ENCODE data around the gene CCDC171.
A peak's percentile ranks its signal among the peaks of the same experiment; 100 is the strongest.
"Not testable (repeated sequence)": the region's sequence is repeated elsewhere in the genome, so short reads cannot be mapped to it uniquely, and the experiment has no call there.

CCDC171 gene

GRCh38 chr9:15552636-15553527 is at the start of gene CCDC171:
TSS of gene CCDC171 (plus strand) at chr9:15553043. CDS start at chr9:15564089, 11,046 bp downstream.
- peak; percentile 46 to 94 (median 85) for DNase-seq

DNA sequence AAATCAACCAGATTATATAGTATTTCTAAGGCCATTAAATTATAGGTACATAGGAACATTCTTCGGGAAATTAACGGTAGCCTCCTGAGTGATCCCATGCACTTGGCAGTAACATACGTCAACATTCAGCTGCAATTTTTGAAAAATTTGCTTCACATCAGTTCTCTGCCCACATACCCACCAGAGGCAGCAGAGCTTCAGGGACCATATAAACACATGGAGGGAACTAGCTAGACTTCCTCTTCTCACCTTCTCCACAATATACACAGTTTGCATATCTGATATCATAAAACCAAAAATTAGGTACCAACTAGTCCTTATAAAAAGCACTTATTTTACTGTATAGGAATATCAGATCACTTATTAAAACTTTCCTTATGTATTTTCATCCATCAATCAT is 46.9 kb upstream of the CCDC171 start:
- no peak for DNase-seq

- peak in 38 of 51 donors; percentile 8 to 81 (median 43) for DNase-seq
Measured at GRCh38 chr9:15509931-15510788, 42.7 kb upstream of the CCDC171 start.

DNA sequence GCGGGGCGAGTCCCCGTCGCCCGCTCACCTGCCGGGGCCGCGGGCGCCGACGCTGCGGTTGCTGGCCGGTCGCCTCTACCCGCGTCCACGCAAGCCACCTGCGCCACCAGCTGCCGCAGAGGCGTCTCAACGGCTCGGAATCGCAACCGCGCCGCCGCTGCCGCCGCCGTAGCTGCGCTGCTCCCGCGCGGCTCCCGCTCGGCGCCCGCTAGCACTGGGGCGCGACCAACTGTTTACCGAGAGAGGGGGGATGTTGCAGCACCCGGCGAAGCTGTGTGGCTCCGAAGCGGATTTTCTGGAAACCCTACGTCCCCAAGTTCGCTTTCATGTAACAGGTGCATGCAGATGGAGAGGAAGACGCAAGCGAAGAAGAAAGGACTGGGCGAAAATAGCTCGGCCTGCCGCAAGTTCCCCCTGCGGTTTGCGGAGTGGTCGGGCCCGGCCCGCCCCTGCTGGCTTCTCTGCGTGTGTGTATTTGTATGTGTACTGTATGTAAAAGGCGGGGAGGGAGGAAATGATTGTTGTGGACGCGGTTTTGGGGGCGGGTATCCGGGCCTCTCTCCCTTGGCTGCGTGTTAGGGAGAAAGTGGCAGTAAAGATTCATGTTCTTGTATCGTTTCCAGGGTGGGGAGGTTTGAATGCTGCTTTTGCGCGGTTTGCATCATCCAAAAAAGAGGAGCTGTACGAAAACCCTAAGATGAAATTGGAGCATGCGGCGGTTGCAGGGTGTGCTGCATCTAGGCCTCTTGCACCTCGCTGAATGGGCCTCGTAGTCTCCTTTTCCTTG is 41.9 kb upstream of the CCDC171 start, which contains the start of gene PSIP1:
Gene PSIP1 (minus strand): TSS at position 182 of the 787 bp plus-strand sequence. CDS start 782 bp downstream, outside the sequence.
- DNase-seq = peak in 50 of 51 donors; percentile 38 to 98 (median 79)

GRCh38 chr9:15512204-15512603 is 40.6 kb upstream of the CCDC171 start:
- DNase-seq = no peak

GRCh38 chr9:15512889-15513288 is 40.0 kb upstream of the CCDC171 start:
- no peak for DNase-seq

GRCh38 chr9:15513335-15513734 is 39.5 kb upstream of the CCDC171 start:
- no peak for DNase-seq

GRCh38 chr9:15519831-15520230 is 33.0 kb upstream of the CCDC171 start:
- DNase-seq = no peak

DNA sequence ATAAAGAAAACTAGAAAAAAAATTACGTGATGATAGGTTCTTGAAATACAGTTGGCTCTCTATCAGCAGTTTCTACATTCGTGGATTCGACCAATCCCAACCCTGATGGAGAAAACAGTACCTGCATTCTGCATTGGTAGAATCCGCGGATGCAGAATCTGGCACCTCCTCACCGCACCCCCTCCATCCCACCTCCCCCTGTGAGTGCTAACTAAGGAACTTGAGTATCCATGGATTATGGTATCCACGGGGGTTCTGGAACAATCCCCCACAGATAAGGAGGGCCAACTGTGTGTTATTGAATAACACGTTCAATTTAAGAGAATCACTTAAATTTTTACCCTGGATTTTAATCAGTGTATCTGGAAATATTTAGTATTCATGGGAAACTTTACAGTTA is 31.6 kb upstream of the CCDC171 start:
- DNase-seq = no peak

GRCh38 chr9:15522130-15522755 is 30.6 kb upstream of the CCDC171 start:
- no peak for DNase-seq

DNA sequence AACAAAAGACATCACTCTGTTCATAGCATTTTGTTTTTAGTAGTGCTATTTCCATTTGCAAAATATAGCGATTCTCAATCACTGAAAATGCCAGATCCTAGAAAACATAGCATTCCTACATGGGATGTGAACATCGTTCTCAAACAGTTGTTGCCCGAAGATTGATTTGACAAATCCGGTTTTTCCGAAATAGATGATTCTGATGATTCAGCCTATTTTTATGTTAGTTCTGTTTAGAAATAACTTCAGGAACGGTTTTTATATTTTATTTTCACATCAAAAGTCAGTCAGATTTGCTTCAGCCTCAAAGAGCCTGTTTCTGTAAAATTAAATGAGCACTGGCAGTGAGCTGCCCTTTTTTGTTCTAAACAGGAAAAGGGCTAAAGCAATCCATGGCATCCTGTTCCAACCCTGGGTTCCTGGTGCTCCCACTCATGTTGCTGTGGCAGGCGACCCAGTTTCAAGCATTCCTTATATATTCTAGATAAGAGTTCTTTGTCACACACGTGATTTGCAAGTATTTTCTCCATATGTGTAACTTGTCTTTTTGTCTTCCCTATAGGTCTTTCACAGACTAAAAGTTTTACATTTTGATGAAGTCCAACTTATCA is 27.9 kb upstream of the CCDC171 start:
- no peak for DNase-seq

GRCh38 chr9:15525958-15526357 is 26.9 kb upstream of the CCDC171 start:
- no peak for DNase-seq

DNA sequence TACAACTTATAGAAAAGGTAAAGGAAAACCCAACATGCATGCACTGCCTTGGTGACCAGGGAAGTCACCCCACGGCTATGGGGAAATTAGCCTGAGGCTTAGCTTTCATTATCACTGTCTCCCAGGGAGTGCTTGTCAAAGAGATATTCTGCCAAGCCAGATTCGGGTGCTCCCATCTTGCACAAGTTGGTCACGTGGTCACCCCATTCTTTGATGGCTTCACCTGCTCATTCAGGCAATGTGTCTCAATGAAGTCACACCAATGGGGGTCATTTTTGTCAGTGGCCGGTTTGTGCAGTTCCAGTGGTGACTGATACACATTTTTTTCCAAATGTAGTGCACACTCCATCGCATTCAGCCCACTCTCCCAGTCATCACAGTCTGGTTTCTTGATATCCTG is 25.8 kb upstream of the CCDC171 start:
- DNase-seq = not testable (repeated sequence)

- DNase-seq = no peak
Measured at GRCh38 chr9:15529566-15530324, 23.1 kb upstream of the CCDC171 start.

GRCh38 chr9:15531380-15531779 is 21.5 kb upstream of the CCDC171 start:
- DNase-seq = no peak

DNA sequence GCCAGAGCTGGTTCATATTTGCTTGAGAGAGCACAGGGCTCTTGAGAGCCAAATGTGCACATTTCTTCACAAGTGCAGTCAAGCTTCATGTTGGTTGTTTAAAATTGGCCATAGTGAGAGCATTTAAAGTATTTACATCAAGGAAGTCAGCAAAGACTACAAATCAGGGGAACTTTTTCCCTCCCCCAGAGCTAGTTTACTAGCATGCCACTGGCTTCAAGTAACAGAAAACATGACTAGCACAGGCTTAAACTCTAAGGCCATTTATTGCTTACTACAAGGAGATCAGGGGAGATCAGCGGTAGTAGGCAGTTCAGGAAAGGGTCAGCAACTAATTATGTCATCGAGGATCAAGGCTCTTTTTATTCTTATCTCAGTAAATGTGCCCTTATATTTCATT is 11.0 kb upstream of the CCDC171 start:
- DNase-seq = no peak

DNA sequence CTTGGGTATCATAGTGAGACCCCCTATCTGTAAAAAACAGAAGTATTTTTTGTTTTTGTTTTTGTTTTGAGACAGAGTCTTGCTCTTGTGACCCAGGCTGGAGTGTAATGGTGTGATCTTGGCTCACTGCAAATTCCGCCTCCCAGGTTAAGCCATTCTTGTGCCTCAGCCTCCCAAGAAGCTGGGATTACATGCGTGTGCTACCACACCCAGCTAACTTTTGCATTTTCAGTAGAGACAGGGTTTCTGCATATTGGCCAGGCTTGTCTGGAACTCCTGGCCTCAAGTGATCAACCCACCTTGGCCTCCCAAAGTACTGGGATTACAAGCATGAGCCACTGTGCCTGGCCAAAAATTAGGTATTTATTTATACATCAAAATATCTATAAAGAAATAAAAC is 10.2 kb upstream of the CCDC171 start:
- no peak for DNase-seq

GRCh38 chr9:15543047-15543813 is 9.6 kb upstream of the CCDC171 start:
- DNase-seq = no peak

DNA sequence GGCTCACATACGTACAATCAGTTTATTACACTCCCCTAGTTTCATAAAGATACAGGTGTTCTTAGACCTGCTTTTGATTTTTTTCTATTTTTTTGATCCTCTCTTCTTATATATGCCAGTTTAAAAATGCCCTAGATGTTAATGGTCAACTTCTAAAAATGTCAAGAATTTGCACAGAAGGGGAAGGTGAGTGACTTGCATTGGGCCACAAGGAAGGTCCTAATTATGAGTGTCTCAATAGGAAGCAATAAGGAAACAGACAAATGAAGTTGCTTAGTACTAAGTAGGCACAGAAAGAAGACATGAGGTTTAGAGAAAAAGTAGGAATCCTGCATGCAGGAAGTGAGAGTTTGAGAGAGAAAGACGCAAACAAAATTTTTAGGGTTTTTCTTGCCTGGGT is 3.2 kb upstream of the CCDC171 start:
- DNase-seq = no peak

Measured in hypothalamus (tissue), 51 donors.